Measurements from ENCODE around the gene TECR.

DNA sequence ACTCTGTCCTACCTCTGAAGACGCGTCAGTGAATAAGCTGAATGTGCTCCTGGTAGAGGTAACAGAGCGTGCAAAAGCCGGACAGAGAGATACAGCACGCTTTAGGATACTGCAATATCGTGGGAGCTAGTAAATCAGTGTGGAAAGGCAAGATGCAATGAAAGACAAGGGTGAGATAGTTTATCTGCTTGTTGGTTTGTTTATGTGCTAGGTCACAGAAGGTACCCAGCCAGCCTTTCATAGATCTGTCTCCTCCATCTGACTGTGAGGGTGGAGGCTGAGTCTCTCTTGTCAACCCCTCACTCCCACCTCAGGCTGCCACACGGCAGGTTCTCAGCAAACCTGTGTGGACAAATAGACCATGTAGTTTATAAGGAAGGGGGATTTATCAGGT, 32.6 kb upstream of the TECR start:
- no peak for TF ChIP-seq POU2F2 (IDR thresholded peaks at IDR 0.05; ENCODE audit: low read depth, low read length)
- TF ChIP-seq TAF1 (IDR thresholded peaks at IDR 0.05; ENCODE audit: low read depth, low read length): no peak
- TF ChIP-seq POLR2AphosphoS5 (IDR thresholded peaks at IDR 0.05; ENCODE audit: low read depth, low read length): no peak
- TF ChIP-seq POLR2A (IDR thresholded peaks at IDR 0.05; ENCODE audit: low read depth, low read length): no peak
- TF ChIP-seq SPI1 (IDR thresholded peaks at IDR 0.05; ENCODE audit: low read depth, low read length): no peak
- no peak for TF ChIP-seq PAX5 (IDR thresholded peaks at IDR 0.05; ENCODE audit: insufficient read depth, low read length, severe bottlenecking)
